Measurements from ENCODE around the gene KCNK3. TPM values are rescaled to one million over a fixed set of nuclear protein-coding genes. Genes with fewer than 3 reads are reported as not detected.
"Not testable (repeated sequence)": the region's sequence is repeated elsewhere in the genome, so short reads cannot be mapped to it uniquely, and the experiment has no call there.

KCNK3 gene
- total RNA-seq, 2 donors from 2014 or later, result 10.5 to 20.5 TPM

DNA sequence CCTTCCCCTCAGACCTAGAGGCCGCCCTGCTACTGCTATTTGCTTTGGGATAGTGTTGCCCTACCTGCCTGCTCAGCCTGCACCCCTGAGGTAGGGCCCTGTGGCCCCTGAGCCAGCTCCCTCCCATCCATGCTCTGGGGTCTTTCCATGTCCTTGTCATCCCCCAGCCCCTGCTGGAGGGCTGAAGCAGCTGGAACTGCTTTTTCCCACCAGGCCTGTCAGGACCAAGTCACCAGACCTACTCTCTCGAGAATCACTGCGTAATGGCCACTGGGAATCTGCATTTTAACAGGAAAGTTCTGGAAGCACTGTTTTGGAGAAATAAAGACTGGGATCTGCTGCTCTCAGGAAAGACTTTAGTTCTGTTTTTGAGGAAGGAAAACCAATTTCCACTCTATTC, 51.3 kb downstream of the KCNK3 start:
- TF ChIP-seq, protein P1, sequence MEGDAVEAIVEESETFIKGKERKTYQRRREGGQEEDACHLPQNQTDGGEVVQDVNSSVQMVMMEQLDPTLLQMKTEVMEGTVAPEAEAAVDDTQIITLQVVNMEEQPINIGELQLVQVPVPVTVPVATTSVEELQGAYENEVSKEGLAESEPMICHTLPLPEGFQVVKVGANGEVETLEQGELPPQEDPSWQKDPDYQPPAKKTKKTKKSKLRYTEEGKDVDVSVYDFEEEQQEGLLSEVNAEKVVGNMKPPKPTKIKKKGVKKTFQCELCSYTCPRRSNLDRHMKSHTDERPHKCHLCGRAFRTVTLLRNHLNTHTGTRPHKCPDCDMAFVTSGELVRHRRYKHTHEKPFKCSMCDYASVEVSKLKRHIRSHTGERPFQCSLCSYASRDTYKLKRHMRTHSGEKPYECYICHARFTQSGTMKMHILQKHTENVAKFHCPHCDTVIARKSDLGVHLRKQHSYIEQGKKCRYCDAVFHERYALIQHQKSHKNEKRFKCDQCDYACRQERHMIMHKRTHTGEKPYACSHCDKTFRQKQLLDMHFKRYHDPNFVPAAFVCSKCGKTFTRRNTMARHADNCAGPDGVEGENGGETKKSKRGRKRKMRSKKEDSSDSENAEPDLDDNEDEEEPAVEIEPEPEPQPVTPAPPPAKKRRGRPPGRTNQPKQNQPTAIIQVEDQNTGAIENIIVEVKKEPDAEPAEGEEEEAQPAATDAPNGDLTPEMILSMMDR (IDR thresholded peaks at IDR 0.05), result no peak
- no peak for TF ChIP-seq POLR2A (IDR thresholded peaks at IDR 0.05)
- no peaks in the 10 kb centered on the region for H3K27me3 ChIP-seq
- DNase-seq, result no peak
- H3K9me3 ChIP-seq, result no peaks in the 10 kb centered on the region
- no peaks in the 10 kb centered on the region for H3K36me3 ChIP-seq (replicated peaks in 1 of 2; ENCODE audit: insufficient read depth in 1 of 2, low read depth in 2 of 2)
- intact Hi-C loops (cut with DNase I), result loop anchor here (5.0 kb wide), 1 partner anchor 137 kb away; no protein-coding TSS in a partner anchor
- H3K4me1 ChIP-seq, result peaks cover 3% of the 10 kb centered on the region
- no peak overlapping the region for H3K4me3 ChIP-seq
- ATAC-seq, result no peak
- WGBS, 2 donors, result 95 to 100% methylated on average over 3 of the region's 3 CpGs
- no peak overlapping the region for H3K27ac ChIP-seq

DNA sequence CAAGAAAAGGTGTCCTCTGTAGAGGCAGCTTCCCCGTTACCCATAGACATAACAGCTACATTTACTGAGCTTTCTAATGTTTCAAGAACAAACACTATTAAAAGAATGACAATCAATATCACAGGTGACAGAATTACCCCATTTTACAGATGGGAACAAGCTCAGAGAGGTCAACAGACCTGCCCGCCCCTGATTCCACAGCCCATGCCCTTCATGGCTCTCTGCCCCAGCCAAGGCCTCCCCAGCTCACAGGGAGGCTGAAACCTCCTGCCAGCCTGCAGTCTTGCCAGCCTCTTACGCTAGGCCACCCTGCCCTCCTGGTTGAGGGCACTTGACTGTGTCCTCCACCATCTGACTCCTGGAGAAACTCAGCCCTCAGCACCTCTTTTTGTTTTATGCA, 52.4 kb downstream of the KCNK3 start:
- ATAC-seq (no peak), DNase-seq (no peak)
- intact Hi-C loops (cut with DNase I), result loop anchor here (5.0 kb wide), 1 partner anchor 138 kb away; no protein-coding TSS in a partner anchor
- no peaks in the 10 kb centered on the region for H3K9me3 ChIP-seq
- no peak overlapping the region for H3K4me3 ChIP-seq
- WGBS, 2 donors, result 89 to 90% methylated on average over 3 of the region's 3 CpGs
- no peak overlapping the region for H3K27ac ChIP-seq
- peaks cover 3% of the 10 kb centered on the region for H3K4me1 ChIP-seq
- H3K36me3 ChIP-seq (replicated peaks in 1 of 2; ENCODE audit: insufficient read depth in 1 of 2, low read depth in 2 of 2), result no peaks in the 10 kb centered on the region
- H3K27me3 ChIP-seq, result no peaks in the 10 kb centered on the region
- TF ChIP-seq POLR2A (IDR thresholded peaks at IDR 0.05), result no peak
- TF ChIP-seq, protein P1 (IDR thresholded peaks at IDR 0.05), result no peak

DNA sequence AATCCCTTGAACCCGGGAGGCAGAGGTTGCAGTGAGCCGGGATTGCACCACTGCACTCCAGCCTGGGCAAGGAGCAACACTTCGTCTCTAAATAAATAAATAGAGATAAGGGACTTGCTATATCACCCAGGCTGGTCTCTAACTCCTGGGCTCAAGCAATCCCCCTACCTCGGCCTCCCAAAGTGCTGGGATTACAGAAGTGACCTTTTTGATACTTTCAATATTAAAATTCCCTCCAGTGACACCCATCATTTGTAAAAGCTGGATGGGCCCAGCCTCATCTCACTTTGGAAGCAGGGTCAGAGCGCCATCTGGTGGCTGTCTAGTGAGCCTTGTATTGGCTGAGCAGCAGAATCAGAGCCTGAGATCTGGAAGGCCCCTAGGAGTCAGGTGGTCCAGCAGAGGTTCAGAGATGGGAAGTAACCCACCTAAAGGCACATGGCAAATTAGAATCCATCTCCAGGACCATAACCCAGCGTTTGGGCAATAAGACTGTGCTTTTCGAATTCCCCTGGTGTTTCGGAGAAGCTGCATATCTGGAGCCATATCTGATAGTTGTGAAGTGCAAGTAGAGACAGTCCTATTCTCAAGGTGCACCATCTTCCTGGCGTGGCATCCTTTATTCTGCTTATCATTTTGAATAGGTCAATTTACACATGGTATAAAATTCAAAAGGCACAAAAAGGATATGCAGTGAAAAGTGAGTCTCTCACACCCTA, 53.2 kb downstream of the KCNK3 start:
- Histone ChIP-seq H3K4me3 (no peak overlapping the region), H3K27ac (no peak overlapping the region), H3K27me3 (no peaks in the 10 kb centered on the region), H3K9me3 (no peaks in the 10 kb centered on the region), H3K36me3 (replicated peaks in 1 of 2; ENCODE audit: insufficient read depth in 1 of 2, low read depth in 2 of 2) (no peaks in the 10 kb centered on the region), H3K4me1 (peaks cover 3% of the 10 kb centered on the region)
- WGBS, 2 donors, result 19 to 23% methylated on average over 9 of the region's 9 CpGs
- TF ChIP-seq POLR2A (IDR thresholded peaks at IDR 0.05), result no peak
- TF ChIP-seq, protein P1 (IDR thresholded peaks at IDR 0.05), result peak; percentile 77 to 93 (median 91)
- ATAC-seq, result peak; percentile 89
- peak; percentile 87 to 91 (median 88) for DNase-seq
- intact Hi-C loops (cut with DNase I), result no loop called here

DNA sequence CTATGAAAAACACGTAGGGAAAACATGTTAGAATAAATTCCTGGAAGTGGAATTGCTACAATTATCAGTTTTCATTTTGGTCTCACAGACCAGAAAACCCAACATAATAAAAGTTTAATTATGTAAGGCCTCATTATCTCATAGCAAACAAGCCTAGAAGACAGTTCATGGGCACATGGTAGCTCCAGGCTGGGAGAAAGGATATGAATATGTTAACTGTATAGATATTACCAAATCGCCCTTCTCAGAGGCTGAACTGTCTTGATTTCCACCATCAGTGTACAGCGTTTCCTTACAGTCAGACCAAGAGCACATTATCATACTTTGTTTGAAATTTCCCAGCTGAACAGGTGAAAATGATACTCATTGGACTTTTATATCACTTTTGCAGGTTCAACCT, 54.4 kb downstream of the KCNK3 start:
- Histone ChIP-seq H3K9me3 (no peaks in the 10 kb centered on the region), H3K27ac (no peak overlapping the region), H3K4me1 (peaks cover 3% of the 10 kb centered on the region), H3K4me3 (no peak overlapping the region), H3K27me3 (no peaks in the 10 kb centered on the region), H3K36me3 (replicated peaks in 1 of 2; ENCODE audit: insufficient read depth in 1 of 2, low read depth in 2 of 2) (no peaks in the 10 kb centered on the region)
- TF ChIP-seq, protein P1 (IDR thresholded peaks at IDR 0.05), result no peak
- no peak for TF ChIP-seq POLR2A (IDR thresholded peaks at IDR 0.05)
- ATAC-seq, result no peak
- no peak for DNase-seq
- WGBS, 2 donors, result 73 to 78% methylated on average over 3 of the region's 3 CpGs
- intact Hi-C loops (cut with DNase I), result no loop called here

DNA sequence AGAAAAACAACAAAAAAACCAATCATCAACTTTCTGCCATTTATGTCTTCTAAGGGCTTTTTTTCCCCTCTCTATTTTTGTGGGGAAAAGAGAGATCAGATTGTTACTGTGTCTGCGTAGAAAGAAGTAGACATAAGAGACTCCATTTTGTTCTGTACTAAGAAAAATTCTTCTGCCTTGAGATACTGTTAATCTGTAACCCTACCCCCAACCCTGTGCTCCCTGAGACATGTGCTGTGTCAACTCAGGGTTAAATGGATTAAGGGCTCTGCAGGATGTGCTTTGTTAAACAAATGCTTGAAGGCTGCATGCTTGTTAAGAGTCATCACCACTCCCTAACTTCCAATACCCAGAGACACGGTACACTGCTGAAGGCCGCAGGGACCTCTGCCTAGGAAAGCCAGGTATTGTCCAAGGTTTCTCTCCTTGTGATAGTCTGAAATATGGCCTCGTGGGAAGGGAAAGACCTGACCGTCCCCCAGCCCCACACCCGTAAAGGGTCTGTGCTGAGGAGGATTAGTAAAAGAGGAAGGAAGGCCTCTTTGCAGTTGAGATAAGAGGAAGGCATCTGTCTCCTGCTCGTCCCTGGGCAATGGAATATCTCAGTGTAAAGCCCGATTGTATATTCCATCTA, 57.4 kb downstream of the KCNK3 start:
- H3K9me3 ChIP-seq; H3K27ac ChIP-seq; H3K27me3 ChIP-seq; H3K4me3 ChIP-seq; DNase-seq; H3K36me3 ChIP-seq (replicated peaks in 1 of 2; ENCODE audit: insufficient read depth in 1 of 2, low read depth in 2 of 2); intact Hi-C loops (cut with DNase I); H3K4me1 ChIP-seq; ATAC-seq: not testable (repeated sequence)
- WGBS, 2 donors, result 74 to 86% methylated on average over 6 to 8 of the region's 8 CpGs

DNA sequence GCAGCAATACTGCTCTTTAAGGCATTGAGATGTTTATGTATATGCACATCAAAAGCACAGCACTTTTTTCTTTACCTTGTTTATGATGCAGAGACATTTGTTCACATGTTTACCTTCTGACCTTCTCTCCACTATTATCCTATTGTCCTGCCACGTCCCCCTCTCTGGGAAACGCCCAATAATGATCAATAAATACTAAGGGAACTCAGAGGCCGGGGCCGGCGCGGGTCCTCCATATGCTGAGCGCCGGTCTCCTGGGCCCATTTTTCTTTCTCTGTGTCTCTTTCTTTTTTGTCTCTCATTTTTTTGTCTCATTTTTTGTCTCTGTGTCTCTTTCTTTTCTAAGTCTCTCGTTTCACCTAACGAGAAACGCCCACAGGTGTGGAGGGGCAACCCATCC, 57.9 kb downstream of the KCNK3 start:
- H3K4me1 ChIP-seq; DNase-seq; H3K27me3 ChIP-seq; H3K27ac ChIP-seq; H3K36me3 ChIP-seq (replicated peaks in 1 of 2; ENCODE audit: insufficient read depth in 1 of 2, low read depth in 2 of 2); H3K9me3 ChIP-seq; ATAC-seq; H3K4me3 ChIP-seq; intact Hi-C loops (cut with DNase I): not testable (repeated sequence)
- WGBS, 2 donors, result 86 to 90% methylated on average over 10 to 11 of the region's 11 CpGs

Data from body of pancreas (tissue), 4 donors.